ENCODE data around the gene GPR143.
"Not testable (repeated sequence)": the region's sequence is repeated elsewhere in the genome, so short reads cannot be mapped to it uniquely, and the experiment has no call there.

The GPR143 gene

DNA sequence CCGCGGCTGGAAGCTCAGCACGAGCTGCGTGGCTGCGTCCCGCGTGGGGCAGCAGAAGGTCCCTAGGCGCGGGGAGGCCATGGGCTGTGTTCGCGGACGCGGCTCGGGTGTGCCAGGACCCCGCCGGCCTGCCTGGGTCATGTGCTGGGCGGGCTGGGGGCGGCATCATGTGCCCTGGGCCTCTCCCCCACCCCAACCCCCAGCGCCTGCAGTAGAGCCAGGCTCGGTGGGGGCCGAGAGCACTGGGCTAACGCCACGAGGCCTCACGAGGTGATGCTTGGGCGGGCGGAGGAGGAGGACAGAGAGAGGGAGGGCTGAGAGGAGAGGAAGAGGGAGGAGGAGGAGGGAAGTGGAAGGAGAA lies at the start of gene GPR143:
Gene GPR143 (minus strand): TSS at position 111 of the 361 bp plus-strand sequence. CDS start 30 bp downstream, at position 81.
- DNase-seq, result no peak

DNA sequence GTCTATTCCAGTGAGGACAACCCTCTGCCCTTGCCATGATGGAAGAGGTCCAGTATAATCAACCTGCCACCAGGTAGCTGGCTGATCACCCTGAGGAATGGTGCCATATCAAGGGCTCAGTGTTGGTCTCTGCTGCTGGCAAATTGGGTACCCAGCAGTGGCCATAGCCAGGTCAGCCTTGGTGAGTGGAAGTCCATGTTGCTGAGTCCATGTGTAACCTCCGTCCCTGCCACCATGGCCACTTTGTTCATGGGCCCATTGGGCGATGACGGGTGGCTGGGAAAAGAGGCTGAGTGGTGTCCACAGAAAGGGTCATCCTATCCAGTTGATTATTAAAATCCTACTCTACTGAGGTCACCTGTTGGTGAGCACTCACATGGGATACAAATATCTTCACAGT lies 45.4 kb upstream of the GPR143 start:
- not testable (repeated sequence) for DNase-seq

DNA sequence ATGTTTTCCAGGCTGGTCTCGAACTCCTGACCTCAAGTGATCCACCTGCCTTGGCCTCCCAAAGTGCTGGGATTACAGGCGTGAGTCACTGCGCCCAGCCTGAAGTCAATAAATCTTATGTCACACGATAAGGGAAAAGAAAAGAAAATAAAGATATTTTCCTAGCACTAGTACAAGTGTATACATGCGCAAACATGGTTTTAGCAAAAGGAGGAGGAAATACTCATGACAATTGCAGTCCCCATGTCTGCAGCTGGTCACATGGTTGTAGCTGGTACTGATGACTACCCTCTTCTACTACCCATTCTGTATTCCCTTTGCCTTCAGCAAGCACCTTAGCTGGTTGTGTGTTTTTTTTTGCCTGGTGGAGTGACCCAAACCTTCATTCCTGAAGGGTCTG lies 44.2 kb upstream of the GPR143 start:
- DNase-seq, result not testable (repeated sequence)

DNA sequence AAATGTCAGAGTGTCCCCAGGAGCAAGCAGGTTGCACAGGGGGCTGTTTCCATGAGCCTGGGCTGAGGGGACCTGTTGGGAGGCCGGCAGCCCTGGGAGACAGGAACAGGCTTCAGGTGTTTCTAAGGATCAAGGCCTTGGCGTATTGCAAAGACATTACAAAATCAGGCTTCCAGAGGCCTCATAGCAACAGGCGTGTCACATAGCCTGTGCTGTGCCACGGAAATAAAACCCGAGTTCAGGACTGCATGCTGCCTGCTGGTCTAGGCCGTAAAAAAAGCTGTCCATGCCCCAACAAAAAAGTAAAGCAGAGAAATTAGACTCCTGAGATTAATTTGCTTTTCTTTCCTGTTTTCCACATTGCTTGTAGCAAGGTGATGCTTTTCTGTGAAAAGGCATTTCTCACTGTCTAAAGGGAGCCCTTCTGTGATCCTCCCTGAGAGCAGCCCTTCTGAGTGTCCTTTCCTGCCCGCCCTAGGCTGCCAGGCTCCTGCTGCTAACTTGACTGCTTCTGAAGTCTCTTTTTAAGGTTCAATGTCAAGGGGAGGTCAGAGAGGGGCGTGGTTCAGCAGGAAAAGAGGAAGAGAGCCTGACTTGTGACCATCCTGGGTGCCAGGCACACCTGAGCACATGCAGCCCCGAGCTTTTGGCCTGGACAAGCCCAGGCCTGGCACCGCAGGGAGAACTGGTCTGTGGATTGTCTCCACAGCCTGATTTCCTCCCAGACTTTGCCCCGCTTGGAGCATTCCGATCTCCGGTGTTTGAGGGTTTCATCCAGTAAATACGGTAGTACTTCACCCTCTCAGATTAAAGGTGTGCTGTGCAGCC lies 41.9 kb upstream of the GPR143 start:
- no peak for DNase-seq

DNA sequence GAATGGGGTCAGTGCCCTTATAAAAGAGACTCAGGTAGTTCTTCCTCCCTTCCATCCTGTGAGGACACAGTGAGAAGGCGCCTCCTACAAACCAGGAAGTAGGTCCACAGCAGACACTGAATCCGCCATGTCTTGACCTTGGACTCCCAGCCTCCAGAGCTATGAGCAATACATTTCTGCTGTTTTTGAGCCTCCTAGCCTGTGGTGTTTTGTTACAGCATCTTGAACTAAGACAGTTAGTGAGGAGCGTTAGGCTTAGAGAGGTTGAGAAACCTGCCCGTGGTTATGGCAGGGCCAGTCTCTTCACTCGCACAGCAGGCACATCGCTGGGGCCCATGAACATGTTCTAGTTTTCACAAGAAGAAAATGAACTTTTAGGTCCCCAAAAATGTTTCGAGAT lies 40.3 kb upstream of the GPR143 start:
- no peak for DNase-seq

DNA sequence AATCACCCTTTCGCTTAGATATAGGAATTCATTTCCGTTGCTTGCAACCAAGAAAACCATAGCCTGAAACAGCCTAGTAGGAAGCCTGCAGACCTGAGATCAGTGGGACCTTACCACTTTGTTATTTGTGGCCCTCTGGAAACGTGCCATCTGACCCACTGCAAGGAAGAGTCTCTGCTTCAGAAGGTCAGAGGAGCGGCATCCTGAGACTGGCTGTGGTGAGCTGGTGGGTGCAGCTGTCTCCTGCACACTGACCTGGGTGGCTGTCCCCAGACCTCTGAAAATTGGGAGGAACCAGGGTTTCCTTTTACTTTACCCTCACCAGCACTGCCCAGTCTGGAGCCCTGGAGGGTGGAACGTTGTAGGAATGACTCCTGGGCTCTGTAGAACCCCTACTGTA lies 38.8 kb upstream of the GPR143 start:
- DNase-seq, result no peak

DNA sequence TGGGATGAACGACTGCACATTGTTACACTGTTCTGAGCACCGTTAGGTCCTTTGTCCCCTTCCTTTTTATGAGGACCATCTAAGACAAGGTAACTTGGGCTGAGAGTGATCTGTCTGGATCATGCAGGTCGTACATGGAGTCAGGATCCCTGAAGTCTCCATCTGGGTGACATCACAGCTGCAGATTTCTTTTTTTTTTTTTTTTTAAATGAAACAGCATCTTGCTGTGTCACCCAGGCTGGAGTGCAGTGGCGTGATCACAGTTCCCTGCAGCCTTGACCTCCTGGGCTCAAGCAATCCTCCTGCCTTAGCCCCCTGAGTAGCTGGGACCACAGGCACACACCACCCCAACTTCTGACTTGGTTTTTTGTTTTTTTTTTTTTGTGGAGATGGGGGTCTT lies 37.1 kb upstream of the GPR143 start:
- no peak for DNase-seq

DNA sequence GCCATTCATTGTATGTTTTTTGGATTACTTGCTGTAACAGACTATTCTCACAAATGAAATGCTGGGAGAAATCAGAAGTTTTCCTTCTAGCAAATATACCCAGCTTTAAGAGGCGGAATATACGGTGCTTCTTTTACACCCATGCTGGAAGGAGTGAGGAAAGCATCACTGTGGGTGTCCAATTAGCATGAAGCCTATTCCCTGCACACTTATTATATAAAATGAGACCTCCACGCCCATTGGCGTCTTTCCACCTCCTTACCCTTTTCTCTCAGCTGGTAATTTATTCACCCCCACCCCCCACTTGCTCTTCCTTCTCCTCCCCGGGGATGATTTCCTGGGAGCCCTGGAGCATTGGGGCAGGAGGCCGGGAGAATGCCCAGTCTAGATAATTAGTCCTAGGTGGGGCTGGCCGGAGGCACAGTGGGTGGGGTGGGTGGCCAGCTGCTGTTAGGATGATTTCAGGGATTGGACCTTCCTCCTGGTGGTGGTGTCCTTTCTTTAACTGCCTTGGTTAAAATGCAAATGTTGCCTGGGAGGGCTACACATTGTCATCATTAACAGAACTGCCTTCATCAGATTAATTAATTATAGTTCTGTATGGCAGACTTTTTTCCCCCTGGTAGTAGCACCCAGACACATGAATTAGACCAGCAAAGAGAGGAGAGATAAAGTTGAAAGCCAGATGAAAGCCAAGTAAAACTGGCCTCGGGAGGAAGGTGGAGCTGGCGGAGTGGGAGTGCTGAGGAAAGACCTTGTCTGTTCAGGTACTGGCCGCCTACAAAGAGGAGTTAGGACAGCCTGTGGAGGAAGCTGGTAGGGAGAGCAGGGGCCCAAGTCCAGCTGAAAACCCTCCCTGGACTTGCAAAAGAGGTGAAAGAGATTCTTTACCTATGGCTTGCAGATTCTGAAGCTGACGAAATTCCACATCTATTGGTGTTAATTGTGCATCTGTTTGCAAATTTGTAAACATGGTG lies 32.0 kb upstream of the GPR143 start:
- no peak for DNase-seq

DNA sequence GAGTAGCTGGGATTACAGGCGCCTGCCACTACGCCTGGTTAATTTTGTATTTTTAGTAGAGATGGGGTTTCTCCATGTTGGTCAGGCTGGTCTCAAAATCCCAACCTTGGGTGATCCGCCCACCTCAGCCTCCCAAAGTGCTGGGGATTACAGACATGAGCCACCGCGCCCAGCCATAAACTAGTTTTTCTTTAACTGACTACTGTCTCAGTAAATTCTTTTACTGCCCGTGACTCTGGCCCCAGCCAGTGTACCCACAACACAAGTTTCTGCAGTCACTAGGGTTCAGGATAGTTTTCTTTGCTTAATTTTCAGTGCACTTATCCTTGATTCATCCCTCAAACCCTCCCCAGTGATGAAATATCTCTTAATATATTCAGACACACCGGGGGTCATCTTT lies 28.8 kb upstream of the GPR143 start:
- no peak for DNase-seq

DNA sequence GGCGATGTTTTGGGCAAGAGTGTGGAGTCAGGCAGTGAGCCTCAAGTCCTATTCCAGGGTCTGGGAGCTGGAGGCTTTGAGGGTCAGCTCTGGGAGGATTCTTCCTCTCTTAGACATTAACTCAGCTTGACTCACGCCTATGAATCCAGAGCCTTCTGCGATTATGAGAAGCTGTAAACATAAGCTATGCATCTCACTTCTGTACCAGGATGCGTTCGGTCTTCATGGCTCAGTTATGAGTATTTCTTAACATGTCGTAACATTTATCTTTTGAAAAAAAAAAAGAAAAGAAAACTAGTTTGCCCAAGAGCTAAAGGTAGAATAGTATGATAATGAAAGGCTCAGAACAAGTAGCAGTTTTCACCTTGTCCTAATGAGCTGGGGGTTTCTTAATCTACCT lies 25.2 kb upstream of the GPR143 start:
- DNase-seq, result no peak

DNA sequence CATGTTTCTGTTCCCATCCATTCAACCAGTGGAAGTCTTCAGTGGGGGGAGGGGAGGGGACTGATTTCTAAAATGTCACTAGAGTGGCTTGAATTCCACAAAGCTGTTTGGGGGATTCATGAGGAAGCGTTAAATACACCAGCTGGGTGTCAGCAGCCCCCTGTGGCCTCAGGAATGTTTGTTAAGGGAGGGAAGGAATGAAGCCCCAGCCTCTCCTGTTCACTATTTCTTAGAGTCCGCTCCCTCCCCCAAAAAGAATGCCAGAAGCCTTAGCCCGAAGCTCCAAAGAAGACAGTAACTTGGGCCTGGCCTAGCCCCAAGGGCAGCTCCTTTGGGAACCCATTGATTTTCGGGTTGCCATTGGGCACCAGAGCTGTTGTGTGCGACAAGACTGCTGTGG lies 23.9 kb upstream of the GPR143 start:
- no peak for DNase-seq

DNA sequence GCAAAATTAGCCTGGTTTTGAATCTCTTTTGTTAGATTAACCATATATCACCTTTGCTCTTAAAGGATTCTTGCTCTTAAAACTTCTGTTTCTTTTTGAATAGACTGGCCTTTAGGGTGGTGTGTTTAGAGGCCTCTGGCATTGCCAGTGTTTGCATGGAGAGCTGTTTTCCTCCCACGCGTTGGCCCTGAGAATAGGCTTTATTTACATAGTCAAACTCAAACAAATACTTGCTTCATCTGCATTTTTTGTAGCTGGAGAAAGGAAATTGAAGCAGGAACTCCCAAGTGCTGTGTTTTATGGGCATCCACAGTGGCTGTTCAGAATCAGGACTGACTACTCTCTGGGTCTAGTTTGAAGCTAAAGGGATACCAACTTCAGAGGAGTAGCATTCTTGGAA lies 23.3 kb upstream of the GPR143 start:
- no peak for DNase-seq

DNA sequence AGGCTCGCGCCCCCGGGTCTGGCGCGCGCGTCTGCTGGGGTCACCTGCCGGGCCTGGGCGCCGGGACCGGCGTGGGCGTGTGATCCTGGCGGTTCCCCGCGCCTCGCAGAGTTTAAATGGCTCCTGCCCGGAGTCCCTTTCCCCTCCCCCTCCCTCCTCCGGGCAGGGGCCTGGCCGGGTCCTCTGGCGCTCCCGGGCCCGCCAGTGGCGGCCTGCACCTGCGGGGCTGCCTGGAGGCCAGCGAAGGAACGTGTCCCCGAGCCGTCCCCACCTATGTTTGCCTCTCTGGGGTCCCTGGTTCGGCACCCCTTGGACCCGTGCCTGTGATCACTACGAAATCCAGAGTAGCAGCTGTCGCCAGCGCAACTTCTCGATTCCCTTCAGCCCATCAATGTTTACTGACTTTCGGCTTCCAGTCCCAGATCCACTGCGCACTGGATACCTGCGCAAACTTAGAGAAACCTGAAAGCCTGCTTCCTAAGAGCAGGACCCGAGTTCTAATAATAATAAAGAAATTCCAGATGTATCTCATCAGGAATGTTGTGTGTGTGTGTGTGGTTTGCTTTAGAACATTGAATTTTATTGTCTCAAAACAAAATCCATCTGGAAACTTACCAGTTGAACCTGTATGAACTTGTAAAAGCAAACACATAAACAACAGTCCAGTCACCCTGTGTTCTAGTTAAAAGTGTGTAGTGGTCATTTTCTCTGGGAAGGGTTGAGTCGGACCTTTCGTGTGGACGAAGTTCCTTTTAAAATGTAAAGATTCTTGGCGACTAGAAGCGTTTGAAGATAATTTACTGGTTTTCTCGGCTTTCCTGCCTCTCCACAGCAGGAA lies 21.4 kb upstream of the GPR143 start:
- DNase-seq, result no peak

DNA sequence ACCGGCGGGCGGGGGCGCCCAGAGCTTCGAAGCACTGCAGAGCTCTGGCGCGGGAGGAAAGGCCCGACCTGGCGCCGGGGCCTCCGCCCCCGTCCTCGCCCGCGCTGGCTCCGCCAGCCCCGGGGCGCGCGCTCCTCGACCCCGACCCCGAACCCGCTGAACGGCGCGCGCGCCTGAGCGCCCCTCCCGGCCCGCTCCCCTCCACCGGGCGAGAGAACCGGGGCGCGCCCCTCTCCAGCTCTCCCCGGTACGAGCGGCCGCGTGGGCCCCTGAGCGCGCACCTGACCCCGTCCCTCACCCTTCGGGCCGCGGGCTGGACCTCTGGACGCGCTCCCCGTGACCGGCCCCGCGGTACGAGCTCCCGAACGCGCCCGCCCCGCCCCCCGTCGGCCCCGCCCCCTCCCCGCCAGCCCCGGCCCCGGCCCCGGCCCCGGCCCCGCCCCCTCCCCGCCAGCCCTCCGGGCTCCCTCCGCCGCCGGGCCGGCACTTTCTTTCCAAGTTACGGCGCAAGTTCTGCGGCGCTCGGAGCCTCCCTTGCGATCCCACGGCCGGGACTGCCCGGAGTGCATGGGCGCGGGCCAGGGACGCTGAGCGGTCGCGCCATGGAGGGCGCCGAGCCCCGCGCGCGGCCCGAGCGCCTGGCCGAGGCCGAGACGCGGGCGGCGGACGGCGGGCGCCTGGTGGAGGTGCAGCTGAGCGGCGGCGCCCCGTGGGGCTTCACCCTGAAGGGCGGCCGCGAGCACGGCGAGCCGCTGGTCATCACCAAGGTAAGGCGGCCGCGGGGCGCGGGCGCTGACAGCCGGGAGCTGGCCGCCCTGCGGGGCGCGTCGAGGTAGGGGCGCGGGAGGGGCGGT lies 20.5 kb upstream of the GPR143 start, which contains the start of gene SHROOM2:
Gene SHROOM2 (plus strand): TSS at position 486 of the 854 bp plus-strand sequence. CDS start 117 bp downstream, at position 603.
- no peak for DNase-seq

DNA sequence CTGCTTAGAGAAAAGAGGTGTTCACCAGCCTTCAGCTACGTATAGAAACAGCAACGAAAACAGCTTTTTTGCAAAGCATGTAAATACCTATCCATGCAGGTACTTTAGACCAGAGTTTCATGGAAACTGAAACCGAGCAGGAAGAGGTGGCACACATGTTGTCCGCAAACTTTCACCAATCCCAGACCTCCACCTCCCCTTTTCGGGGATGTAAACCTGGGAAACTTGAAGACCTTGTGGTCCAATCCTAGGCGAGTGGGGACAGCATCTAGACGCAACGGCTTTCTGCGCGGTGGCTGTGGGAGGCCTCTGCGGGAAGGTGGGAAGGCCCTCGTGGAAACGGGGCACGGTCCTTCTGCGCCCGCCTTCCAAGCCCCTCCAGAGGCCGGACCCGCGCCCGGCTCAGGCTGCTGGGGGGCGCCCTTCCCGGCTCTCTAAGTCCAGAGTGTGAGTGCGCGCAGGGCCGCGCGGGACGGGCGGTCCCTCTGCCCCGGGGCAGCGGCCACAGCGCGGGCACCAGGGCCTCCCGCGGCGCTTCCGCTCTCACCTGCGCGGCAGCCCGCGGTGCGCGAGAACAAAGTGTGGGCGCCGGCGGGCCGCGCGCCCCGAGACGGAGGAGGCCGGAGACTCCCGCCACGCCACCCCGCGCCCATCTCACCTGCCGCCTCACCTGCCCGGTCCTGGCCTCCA lies 19.8 kb upstream of the GPR143 start:
- DNase-seq, result no peak

DNA sequence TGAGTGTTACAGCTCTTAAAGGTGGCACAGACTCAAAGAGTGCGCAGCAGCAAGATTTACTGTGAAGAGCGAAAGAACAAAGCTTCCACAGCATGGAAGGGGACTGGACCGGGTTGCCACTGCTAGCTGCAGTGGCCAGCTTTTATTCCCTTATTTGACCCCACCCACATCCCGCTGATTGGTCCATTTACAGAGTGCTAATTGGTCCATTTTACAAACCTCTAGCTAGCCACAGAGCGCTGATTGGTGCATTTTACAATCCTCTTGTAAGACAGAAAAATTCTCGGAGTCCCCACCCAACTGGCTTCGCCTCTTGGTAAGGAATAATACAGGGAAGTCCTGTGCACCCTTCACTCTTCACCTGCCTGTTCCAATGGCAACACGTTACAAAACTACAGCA lies 18.7 kb upstream of the GPR143 start:
- no peak for DNase-seq

DNA sequence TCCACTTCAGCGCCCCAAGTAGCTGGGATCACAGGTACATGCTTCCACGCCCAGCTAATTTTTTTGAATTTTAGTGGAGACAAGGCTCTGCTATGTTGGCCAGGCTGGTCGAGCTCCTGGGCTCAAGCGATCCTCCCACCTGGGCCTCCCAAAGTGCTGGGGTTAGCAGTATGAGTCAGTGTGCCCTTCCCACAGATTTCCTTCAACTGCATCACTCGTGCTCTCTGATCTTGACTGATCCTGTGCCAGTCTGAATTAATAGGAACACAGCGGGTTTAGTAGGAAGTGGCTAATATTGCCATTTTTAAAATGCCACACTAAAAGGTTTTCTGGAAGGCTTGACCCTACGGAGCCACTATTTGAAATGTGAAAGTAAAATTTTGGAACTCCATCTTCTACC lies 16.3 kb upstream of the GPR143 start:
- no peak for DNase-seq

DNA sequence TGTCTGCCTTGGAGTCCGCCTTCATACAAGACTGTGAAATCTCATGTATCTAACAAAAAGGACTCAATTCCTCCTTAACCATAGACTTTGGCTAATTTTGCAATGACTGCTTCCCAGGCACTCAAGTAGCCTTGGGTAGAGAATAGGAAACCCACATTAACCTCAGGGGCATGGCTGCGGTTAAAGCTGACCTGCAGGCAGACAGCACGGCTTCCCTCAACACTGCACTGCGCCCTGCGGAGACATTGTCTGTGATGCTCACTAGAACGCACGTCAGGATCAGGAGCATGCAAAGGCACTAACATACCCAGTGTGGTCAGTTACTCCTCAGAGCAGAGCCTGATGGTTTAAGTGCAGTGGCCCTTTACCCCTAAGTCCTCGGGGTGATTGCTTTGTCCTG lies 10.3 kb upstream of the GPR143 start:
- DNase-seq, result no peak

DNA sequence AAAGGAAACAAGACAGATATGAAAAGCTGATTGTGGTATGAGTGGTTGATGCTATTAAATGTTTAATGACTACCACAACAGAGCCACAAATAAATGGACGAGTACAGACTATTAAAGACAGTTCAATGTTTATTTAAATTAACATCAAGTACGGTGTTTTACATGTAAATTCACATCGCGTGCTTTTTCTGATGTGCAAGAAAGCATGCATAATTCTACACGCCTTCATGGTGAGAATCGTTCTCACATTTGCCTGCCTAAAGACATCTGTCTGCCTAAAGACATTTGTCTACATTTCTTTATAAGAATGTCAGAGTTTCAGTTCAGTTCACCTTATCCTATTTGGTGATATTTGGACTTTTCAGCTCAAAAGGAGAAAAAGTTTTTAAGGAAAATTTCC lies 7.3 kb upstream of the GPR143 start:
- no peak for DNase-seq

DNA sequence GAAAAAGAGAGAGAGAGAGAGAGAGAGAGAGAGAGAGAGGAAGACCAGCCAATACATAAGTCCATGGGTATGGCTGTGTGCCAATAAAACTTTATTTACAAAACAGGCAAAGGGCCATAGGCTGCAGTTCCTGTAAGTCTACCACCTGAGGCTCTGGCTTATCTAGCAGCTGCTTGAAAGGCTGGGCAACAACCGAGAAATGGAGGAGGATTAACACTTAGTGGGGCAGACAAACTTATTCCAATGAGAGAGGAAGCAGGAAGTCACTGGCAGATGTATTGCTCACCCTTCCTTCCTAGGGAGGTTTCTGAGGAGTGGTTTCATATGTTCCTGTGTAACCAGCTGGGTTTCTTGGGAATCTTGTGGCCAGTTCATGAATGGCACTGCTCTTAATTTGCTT lies 4.7 kb upstream of the GPR143 start:
- DNase-seq, result no peak

DNA sequence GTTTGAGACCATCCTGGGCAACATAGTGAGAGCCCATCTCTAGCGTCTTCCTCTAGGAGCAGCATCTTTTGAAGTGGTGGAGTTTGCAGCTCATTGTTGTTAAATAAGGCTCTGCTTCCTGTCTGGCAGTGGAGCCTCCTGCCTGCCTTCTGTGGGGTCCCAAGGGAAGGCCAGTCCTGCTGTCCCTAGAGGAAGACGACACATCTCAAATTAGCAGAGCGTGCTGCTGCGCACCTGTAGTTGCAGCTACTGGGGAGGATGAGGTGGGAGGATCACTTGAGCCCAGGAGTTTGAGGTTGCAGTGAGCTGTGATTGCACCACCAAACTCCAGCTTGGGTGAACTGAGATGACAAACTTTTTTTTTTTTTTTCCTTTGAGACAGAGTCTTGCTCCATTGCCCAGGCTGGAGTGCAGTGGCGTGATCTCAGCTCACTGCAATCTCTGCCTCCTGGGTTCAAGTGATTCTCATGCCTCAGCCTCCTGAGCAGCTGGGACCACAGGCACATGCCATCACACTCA lies 2.7 kb upstream of the GPR143 start:
- not testable (repeated sequence) for DNase-seq

All from activated T-cell treated with anti-CD3 and anti-CD28 coated beads, Interleukin-2, amount 50 U/mL, for 1 hour (primary cell).